Myocyte (in vitro differentiated cells): ENCODE measurements around the gene TRIM65. TPM values are rescaled to one million over a fixed set of nuclear protein-coding genes. Genes with fewer than 3 reads are reported as not detected.
"Not testable (repeated sequence)": the region's sequence is repeated elsewhere in the genome, so short reads cannot be mapped to it uniquely, and the experiment has no call there.

Experiments used
- DNase-seq: peaks from one replicate; pipeline ENCODE4 v3.0.0-alpha.2; 2012; ENCODE audit warnings: low read depth
- total RNA-seq: library from RNA; depleted of rRNA; stranded (reverse); fragments of >200 nt; gene quantifications from 2 replicates; pipeline ENCODE4 v1.2.3, GENCODE V29; 2014

Gene TRIM65
- total RNA-seq, 1 donor from 2014 or later: 22.8 TPM

GRCh38 chr17:75897160-75898019 is 639 bp upstream of the TRIM65 start:
- no peak for DNase-seq

GRCh38 chr17:75895370-75896155 is 1.2 kb downstream of the TRIM65 start:
- no peak for DNase-seq

- no peak for DNase-seq
These were observed 2.6 kb downstream of the TRIM65 start for GRCh38 chr17:75894049-75894733.

- no peak for DNase-seq
These were observed 3.3 kb downstream of the TRIM65 start for GRCh38 chr17:75893305-75894048.

- DNase-seq: no peak
These were observed 4.1 kb downstream of the TRIM65 start for GRCh38 chr17:75892556-75893224.

GRCh38 chr17:75891605-75892555 is 4.9 kb downstream of the TRIM65 start:
- DNase-seq: no peak

- no peak for DNase-seq
These were observed 5.6 kb downstream of the TRIM65 start for GRCh38 chr17:75891022-75891604.

GRCh38 chr17:75889454-75889853 is 7.3 kb downstream of the TRIM65 start:
- no peak for DNase-seq

GRCh38 chr17:75888484-75888883 is 8.3 kb downstream of the TRIM65 start:
- no peak for DNase-seq

- DNase-seq: not testable (repeated sequence)
These were observed 10.9 kb downstream of the TRIM65 start for GRCh38 chr17:75885860-75886259.

- no peak for DNase-seq
These were observed 11.3 kb downstream of the TRIM65 start for GRCh38 chr17:75885431-75885830.

- DNase-seq: no peak
These were observed 14.9 kb downstream of the TRIM65 start for GRCh38 chr17:75881678-75882454.

GRCh38 chr17:75880266-75880665 is 16.5 kb downstream of the TRIM65 start:
- no peak for DNase-seq

GRCh38 chr17:75878174-75878998 is 18.4 kb downstream of the TRIM65 start, which contains the start of gene TRIM47:
TRIM47 (minus strand) TSS chr17:75878581; CDS start chr17:75878548, 33 bp downstream.
- DNase-seq: peak; percentile 47

GRCh38 chr17:75877752-75878173 is 19.0 kb downstream of the TRIM65 start:
- peak; percentile 59 for DNase-seq

- DNase-seq: peak; percentile 95
These were observed 19.6 kb downstream of the TRIM65 start for GRCh38 chr17:75876938-75877751.
